GM20431 (cell line): ENCODE measurements around the gene AIG1.

Experiments used
- in situ Hi-C: fragments of 300-500 bp; cut with MseI, MboI; formaldehyde crosslinking; loops from one replicate; pipeline ENCODE4 v1.15.0; 2020; ENCODE audit warnings: low sequenced_read_pairs; ENCODE audit not compliant: unreplicated experiment

AIG1 gene

DNA sequence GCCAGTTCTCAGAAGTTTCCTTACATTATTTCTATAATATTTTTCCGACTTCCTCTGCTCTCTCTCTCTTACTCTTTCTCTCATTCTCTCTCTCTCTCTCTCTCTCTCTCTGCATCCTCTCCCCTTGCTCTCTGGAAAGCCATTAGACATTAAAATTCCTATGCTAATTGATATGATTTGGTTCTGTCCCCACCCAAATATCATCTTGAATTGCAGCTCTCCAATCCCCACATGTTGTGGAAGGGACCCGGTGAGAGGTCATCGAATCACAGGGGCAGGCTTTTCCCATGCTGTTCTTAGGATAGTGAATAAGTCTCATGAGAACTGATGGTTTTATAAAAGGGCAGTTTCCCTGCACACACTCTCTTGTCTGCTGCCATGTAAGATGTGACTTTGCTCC, 315.7 kb downstream of the AIG1 start:
- in situ Hi-C loops: no loop called here

- in situ Hi-C loops: no loop called here
Observed at GRCh38 chr6:143376861-143377260, 316.2 kb downstream of the AIG1 start.

DNA sequence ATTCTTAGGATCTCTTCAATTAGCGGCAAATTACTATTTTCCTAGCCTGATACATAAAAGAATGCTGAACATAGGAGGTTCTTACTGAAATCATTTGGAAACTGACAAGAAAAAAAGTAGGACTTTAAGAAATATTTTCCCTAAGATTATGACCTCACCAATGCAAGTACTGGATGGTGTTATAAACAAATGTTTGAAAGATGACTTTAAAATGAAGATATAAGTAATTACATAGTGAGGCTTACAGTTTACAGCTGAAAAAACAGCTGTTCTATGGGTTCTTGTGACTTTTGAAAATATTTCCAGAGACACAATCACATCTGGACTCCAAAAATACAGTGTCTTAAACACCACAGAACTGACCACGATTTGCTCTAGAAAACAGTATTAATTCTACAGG, 324.9 kb downstream of the AIG1 start:
- in situ Hi-C loops: no loop called here

DNA sequence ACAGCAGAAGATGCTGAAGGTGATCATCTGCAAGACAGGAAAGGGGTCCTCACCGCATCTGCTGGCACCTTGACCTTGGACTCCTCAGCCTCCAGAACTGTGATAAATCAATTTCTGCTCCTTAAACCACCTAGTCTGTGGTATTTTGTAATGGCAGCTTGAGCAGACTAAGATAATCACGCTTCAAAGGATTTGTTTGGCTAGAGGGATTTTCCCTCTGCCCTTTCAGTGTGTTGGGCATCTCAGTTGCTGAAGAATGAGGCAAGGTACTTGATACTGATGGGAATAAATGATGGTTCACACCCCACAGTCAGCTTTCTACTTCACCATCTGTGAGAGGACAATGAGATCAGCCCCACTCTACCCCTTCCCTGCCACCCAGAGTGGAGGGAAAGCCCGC, 329.6 kb downstream of the AIG1 start:
- in situ Hi-C loops: no loop called here
